OCI-LY1 (cell line): ENCODE results near the gene PATJ.

Experiments
- H2AFZ ChIP-seq: fragments of 200-600 bp; sonication (generic), shearing (Covaris generic); 2 replicates; pipeline ENCODE4 v1.6.0; 2014; ENCODE audit warnings: antibody characterized with exemption, mild to moderate bottlenecking, low read length
- H3F3A ChIP-seq: fragments of 200-600 bp; sonication (generic), shearing (Covaris generic); 2 replicates; pipeline ENCODE4 v1.6.0; 2014; ENCODE audit warnings: mild to moderate bottlenecking, antibody characterized with exemption, low read length, moderate library complexity; ENCODE audit not compliant: insufficient read depth
- H3K27ac ChIP-seq: fragments of 200-600 bp; sonication (generic); 2 replicates; pipeline ENCODE4 v1.5.1; 2014; ENCODE audit warnings: low read length, mixed run types, mild to moderate bottlenecking, low read depth; ENCODE audit not compliant: poor library complexity, severe bottlenecking
- H3K27me3 ChIP-seq: fragments of 200-600 bp; sonication (generic); 2 replicates; pipeline ENCODE4 v1.6.0; 2014; ENCODE audit warnings: antibody characterized with exemption, mild to moderate bottlenecking, low read length, moderate library complexity; ENCODE audit not compliant: insufficient read depth
- H3K36me3 ChIP-seq: fragments of 200-600 bp; sonication (generic); 2 replicates; pipeline ENCODE4 v1.6.1; 2014; ENCODE audit warnings: mild to moderate bottlenecking, antibody characterized with exemption, low read length, moderate library complexity, mixed read lengths; ENCODE audit not compliant: insufficient read depth
- H3K4me1 ChIP-seq: fragments of 200-600 bp; sonication (generic); 2 replicates; pipeline ENCODE4 v1.5.1; 2014; ENCODE audit warnings: mild to moderate bottlenecking, low read length, moderate library complexity; ENCODE audit not compliant: insufficient read depth, severe bottlenecking
- H3K4me2 ChIP-seq: fragments of 200-600 bp; sonication (generic), shearing (Covaris generic); 2 replicates; pipeline ENCODE4 v1.6.1; 2014; ENCODE audit warnings: low read length
- H3K4me3 ChIP-seq: fragments of 200-600 bp; sonication (generic); 2 replicates; pipeline ENCODE4 v1.5.1; 2014; ENCODE audit warnings: low read length, low read depth, mild to moderate bottlenecking, mixed read lengths; ENCODE audit not compliant: poor library complexity, severe bottlenecking
- H3K79me2 ChIP-seq: fragments of 200-600 bp; shearing (Covaris generic); 2 replicates; pipeline ENCODE4 v1.6.1; 2016; ENCODE audit warnings: mixed run types, low read length, mixed read lengths; ENCODE audit not compliant: insufficient read depth
- H3K9ac ChIP-seq: fragments of 200-600 bp; sonication (generic), shearing (Covaris generic); 2 replicates; pipeline ENCODE4 v1.6.1; 2014; ENCODE audit warnings: mild to moderate bottlenecking, low read length, mixed read lengths
- H3K9me2 ChIP-seq: fragments of 200-600 bp; sonication (generic), shearing (Covaris generic); 2 replicates; pipeline ENCODE4 v1.6.1; 2014; ENCODE audit warnings: low read depth, mild to moderate bottlenecking, low read length, mixed read lengths
- H3K9me3 ChIP-seq: fragments of 200-600 bp; shearing (Covaris generic); 2 replicates; pipeline ENCODE4 v1.6.1; 2014; ENCODE audit warnings: low read length, mixed read lengths
- H4K20me1 ChIP-seq: fragments of 200-600 bp; sonication (generic), shearing (Covaris generic); 2 replicates; pipeline ENCODE4 v1.6.0; 2016; ENCODE audit warnings: mild to moderate bottlenecking, low read length; ENCODE audit not compliant: insufficient read depth
- CTCF ChIP-seq: fragments of 200-600 bp; sonication (generic), shearing (Covaris generic); IDR thresholded peaks from 2 replicates; pipeline ENCODE4 v1.5.1; 2017; ENCODE audit warnings: mild to moderate bottlenecking, antibody characterized with exemption, low read length, moderate library complexity, mixed read lengths
- EZH2 ChIP-seq: fragments of 200-600 bp; sonication (generic), shearing (Covaris generic); IDR thresholded peaks from 2 replicates; pipeline ENCODE4 v1.8.0; 2017; ENCODE audit warnings: borderline replicate concordance, mixed run types, mild to moderate bottlenecking, antibody characterized with exemption, low read length, moderate library complexity, mixed read lengths

PATJ gene

GRCh38 chr1:61748566-61748965, 6.3 kb downstream of the PATJ start:
- H3K4me3 ChIP-seq = no peak overlapping the region
- no peak overlapping the region for H3K4me2 ChIP-seq
- H3K9me2 ChIP-seq = no peaks in the 10 kb centered on the region
- no peaks in the 10 kb centered on the region for H3F3A ChIP-seq
- H3K27ac ChIP-seq = no peak overlapping the region
- no peaks in the 10 kb centered on the region for H3K79me2 ChIP-seq
- no peaks in the 10 kb centered on the region for H3K36me3 ChIP-seq
- H3K4me1 ChIP-seq = peaks cover 15% of the 10 kb centered on the region
- H3K27me3 ChIP-seq = no peaks in the 10 kb centered on the region
- no peak overlapping the region for H2AFZ ChIP-seq
- no peak overlapping the region for H3K9ac ChIP-seq
- no peaks in the 10 kb centered on the region for H4K20me1 ChIP-seq
- H3K9me3 ChIP-seq = no peaks in the 10 kb centered on the region
- TF ChIP-seq CTCF = no peak
- TF ChIP-seq EZH2 = no peak

- Histone ChIP-seq H3K36me3 (no peaks in the 10 kb centered on the region), H3K27ac (no peak overlapping the region), H3K4me2 (no peak overlapping the region), H3K9me2 (no peaks in the 10 kb centered on the region), H2AFZ (no peak overlapping the region), H3K79me2 (no peaks in the 10 kb centered on the region), H4K20me1 (no peaks in the 10 kb centered on the region), H3K9me3 (no peaks in the 10 kb centered on the region), H3K4me3 (no peak overlapping the region), H3K4me1 (peaks cover 14% of the 10 kb centered on the region), H3K9ac (no peak overlapping the region), H3K27me3 (no peaks in the 10 kb centered on the region), H3F3A (no peaks in the 10 kb centered on the region)
- no peak for TF ChIP-seq CTCF
- no peak for TF ChIP-seq EZH2
Observed at GRCh38 chr1:61749574-61749973, 7.3 kb downstream of the PATJ start.

- Histone ChIP-seq H3K4me2 (no peak overlapping the region), H3K4me3 (no peak overlapping the region), H3K79me2 (no peaks in the 10 kb centered on the region), H3K4me1 (no peaks in the 10 kb centered on the region), H3F3A (no peaks in the 10 kb centered on the region), H3K27me3 (no peaks in the 10 kb centered on the region), H3K9me3 (no peaks in the 10 kb centered on the region), H3K27ac (no peak overlapping the region), H2AFZ (no peak overlapping the region), H3K9ac (no peak overlapping the region), H3K9me2 (no peaks in the 10 kb centered on the region), H3K36me3 (no peaks in the 10 kb centered on the region), H4K20me1 (no peaks in the 10 kb centered on the region)
- TF ChIP-seq EZH2 (no peak), CTCF (no peak)
Observed at GRCh38 chr1:61752921-61753389, 10.7 kb downstream of the PATJ start.
